HG02571 (cell line): ENCODE results near the gene LENG8.
"Not testable (repeated sequence)": the region's sequence is repeated elsewhere in the genome, so short reads cannot be mapped to it uniquely, and the experiment has no call there.

Experiments used
- ATAC-seq: cut with Tn5 transposase; IDR thresholded peaks from one replicate; pipeline ENCODE4 v1.9.1; 2021; ENCODE audit warnings: mild to moderate bottlenecking, moderate library complexity; ENCODE audit not compliant: unreplicated experiment

The LENG8 gene

DNA sequence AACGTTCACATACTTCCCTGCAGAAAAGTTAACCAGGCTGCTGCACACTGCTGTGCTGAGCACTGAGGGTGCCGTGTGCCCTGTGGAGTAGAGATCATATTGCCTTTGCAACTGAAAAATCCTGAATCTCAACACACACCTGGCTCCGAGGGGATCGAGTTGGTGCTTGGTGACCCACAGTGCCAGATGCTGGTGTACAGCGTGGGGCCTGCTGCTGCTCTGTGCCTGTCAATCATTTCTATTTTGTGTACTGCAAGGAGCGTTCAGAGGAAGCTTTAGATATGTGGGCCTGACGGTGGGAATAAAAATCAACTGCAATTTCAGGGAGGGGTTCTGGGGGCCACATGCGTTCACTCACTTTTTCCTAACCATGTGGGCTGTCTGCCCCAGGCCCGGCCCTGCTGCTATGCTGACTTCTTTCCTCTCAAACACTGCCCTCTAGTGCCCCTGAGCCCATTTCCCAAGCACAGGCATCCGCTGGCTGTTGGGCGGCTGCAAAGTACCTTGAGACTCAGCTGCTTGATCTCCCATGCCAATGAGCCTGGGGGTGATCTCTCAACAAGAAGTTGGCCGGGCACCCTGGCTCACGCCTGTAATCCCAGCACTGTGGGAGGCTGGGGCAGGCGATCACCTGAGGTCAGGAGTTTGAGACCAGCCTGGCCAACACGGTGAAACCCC is 9.7 kb upstream of the LENG8 start:
- ATAC-seq = no peak

DNA sequence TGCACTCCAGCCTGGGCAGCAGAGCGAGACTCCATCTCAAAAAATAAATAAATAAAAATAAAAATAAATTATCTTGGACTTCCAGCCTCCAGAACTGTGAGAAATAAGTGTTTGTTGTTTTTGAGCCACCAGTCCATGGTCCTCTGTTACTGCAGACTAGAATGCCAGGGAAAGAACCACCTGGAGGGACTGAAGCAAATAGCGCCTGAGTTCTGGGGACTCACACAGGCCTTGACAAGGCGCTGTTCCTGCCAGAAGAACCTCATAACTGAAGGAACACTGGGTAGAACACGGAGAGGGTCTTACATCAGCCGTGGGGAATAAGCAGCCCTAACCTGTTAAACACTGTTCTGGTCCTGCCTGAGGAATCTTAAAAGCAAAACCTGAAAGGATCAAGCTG is 8.4 kb upstream of the LENG8 start:
- ATAC-seq = no peak

DNA sequence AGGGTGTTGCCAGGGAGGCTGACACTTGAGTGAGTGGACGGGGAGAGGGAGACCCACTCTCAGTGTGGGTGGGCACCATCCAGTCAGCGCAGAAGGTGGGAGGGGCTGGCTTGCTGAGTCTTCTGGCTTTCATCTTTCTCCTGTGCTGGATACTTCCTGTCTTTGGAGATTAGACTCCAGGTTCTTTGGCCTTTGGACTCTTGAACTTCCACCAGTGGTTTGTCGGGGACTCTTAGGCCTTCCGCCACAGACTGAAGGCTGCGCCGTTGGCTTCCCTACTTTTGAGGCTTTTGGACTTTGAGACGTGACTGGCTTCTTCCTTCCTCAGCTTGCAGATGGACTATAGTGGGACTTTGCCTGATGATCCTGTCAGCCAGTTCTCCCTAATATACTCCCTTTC is 4.3 kb upstream of the LENG8 start:
- ATAC-seq = no peak

DNA sequence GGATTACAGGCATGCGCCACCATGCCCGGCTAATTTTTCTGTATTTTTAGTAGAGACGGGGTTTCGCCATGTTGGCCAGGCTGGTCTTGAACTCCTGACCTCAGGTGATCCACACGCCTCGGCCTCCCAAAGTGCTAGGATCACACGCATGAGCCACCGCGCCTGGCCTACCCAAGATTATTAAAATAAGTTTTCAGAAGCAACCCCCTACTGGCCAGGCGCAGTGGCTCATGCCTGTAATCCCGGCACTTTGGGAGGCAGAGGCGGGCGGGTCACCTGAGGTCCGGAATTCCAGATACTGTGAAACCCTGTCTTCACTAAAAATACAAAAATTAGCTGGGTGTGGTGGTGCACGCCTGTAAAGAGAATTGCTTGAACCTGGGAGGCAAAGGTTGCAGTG is 2.6 kb upstream of the LENG8 start:
- ATAC-seq = not testable (repeated sequence)

DNA sequence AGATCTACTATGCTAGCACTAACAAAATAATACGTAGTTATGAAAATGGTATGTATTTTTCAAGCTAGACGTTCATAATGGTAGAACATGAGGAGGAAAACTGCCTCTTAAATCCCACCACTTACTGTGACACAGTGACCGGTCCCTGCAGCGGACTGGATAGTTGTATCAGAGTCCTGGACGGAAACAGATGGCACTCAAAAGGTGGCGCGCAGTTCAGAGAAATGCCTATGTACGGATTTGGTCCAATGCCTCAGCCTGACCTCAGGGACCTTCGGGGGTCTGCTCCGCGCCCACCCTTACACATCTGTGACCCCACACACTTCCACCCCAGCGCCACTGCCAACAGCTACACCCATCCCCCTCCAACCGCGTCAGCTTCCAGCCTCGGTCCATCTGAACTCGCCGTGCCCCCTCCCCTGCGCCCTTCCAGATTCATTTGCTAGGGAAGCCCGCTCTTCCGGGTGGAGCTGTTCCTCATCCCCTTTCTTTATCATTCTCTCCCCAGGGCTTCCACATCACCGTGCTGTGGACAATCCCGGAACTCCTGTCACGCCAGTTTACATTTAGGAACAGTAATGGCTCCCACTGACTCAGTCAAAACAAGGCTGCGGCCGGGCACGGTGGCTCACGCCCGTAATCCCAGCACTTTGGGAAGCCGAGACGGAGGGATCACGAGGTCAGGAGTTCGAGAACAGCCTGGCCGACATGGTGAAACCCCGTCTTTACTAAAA is 792 bp upstream of the LENG8 start:
- no peak for ATAC-seq

DNA sequence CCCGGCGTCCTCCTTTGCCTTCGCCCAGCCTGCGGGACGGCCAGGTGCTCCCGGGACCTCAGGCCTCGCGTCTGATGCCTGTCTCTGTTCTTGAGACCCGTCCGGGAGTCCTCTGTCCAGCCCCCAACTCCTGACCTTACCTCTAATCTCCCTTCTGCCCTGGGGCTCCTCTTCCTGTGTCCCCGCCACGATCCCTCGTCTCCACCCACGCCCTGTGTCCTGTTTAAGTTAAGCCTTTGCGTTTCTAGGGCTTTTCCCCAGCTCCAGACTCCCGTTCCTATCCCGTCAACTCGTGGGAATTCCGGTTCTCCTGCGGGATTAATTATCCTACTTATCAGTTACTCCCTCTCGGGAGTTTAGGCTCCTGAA is 686 bp downstream of the LENG8 start:
- no peak for ATAC-seq

DNA sequence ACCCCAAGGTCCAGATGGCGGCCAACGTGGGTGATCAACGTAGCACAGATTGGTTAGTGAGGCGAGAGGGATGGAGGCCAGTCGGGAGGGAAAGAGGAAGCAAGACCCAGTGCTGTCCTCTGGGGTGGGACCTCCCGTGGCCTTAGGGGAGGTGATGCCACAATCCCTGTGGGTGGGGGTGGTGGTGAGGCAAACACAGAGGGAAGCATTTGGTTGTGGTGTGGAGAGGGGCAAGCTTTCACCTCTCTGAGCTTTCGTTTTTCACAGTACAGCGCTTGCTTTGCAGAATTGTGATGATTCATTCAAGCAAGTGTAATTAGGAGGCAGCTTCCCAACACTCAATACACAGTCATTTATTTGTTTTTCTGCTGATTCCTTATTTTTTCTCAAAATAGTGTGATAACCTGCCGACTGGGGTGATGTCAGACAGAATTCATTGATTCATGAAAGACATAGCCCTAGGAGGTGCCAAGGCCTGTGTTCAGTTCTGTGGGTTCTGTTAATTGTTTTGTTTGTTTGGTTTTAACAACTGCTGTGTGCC is 2.4 kb downstream of the LENG8 start:
- ATAC-seq = no peak

DNA sequence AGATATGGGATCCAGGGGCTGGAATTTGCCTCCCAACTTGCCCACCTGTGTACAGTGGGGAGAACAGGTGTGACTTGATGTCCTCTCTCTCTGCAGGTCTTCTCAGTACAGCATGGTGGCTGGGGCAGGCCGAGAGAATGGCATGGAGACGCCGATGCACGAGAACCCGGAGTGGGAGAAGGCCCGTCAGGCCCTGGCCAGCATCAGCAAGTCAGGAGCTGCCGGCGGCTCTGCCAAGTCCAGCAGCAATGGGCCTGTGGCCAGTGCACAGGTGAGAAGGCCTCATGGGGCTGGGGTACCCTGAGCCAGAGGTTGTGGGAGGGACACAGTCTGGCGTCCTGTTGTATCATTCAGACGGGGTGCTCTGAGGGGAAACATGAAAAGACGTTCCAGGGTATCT is 3.0 kb downstream of the LENG8 start:
- no peak for ATAC-seq

DNA sequence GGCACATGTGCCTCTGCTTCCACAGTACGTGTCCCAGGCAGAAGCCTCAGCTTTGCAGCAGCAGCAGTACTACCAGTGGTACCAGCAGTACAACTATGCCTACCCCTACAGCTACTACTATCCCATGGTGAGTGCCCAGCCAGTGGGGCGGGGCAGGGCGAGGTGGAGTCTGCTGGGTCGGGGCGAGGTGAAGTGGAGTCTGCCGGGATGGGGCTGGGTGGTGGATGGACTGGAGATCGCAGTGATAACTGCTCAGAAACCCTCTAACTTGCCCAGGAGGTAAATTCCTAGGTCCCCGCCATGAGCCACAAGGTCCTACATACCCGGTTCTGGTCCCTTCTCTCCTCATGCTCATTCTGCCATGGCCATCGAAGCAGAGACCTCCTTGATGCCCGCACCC is 3.6 kb downstream of the LENG8 start:
- ATAC-seq = no peak

DNA sequence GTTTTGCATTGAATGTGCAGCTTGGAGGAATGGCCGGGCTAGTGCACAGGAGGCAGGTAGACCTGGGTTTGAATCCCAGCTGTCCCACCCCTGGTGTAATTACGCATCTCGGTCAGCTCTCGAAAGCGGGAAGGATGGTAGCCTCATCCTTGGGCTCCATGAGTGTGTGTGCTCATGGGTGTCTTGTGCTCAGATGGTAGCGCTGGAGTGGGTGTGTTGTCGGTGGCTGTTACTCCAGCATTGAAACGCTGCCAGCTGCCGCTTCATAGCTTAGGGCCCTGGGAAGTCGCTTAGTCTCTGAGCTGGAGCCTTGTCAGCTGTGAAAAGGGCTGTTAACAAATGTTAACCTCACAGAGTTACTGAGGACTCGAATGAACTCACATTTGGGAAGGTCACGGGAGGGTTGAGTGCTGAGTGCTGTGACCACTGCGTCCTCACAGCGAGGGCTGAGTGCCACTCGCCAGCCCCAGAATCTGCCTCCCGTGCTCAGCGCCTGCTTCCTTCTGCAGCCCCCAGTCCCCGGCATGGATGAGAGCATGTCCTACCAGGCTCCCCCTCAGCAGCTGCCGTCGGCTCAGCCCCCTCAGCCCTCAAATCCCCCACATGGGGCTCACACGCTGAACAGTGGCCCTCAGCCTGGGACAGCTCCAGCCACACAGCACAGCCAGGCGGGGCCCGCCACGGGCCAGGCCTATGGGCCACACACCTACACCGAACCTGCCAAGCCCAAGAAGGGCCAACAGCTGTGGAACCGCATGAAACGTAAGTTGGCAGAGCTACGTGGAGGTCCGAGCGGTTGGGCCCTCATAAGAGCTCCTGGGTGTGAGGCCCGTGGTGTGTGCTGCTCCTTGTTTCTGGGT is 5.2 kb downstream of the LENG8 start:
- ATAC-seq = no peak

DNA sequence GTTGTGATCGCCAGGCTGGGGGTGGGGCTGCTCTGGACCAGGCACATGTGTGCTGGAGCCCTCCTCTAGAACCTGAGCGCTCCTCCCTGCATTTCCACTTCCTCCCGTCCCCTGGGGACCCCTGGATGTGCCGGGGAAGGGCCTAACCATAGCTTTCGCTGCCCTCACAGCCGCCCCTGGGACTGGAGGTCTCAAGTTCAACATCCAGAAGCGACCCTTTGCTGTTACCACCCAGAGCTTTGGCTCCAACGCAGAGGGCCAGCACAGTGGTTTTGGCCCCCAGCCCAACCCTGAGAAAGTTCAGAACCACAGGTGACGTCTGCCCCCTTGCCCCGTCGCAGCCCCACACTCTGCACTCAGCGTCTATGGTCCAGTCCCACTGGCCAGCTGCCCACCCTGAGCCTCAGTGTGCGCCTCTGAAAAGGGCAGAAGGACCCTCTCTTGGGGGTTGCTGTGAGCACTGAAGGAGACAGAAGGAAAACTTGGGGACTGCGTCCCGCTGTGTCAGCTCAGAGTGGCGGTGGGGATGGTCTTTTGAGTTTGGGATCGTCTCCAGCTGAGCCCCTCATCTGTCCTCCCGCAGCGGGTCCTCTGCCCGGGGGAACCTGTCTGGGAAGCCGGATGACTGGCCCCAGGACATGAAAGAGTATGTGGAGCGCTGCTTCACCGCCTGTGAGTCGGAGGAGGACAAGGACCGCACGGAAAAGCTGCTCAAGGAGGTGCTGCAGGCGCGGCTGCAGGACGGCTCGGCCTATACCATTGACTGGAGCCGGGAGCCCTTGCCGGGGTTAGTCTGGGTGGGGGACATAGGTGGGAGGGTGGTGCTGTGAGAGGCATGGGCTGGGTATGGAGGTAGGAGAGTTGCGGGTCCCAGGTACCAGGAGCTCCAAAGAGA is 6.0 kb downstream of the LENG8 start:
- ATAC-seq = no peak

DNA sequence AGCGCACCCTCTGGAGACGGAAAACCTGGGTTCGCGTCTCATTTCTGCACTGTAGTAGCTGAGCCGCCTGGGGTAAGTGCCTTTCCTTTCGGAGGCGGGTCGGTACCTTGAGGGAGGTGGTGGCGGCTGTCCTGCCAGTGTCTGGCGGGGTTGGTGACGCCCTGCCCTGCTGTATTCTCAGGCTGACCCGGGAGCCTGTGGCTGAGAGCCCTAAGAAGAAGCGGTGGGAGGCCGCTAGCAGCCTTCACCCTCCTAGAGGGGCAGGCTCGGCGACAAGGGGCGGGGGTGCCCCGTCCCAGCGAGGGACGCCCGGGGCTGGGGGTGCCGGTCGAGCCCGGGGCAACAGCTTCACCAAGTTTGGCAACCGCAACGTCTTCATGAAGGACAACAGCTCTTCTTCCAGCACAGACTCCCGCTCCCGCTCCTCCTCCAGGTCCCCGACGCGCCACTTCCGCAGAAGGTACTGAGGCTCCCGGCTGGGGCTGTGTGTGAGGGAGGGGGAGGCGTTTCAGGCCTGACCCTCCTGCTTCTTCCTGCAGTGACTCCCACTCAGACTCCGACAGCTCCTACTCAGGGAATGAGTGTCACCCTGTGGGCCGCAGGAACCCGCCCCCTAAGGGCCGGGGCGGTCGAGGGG is 6.9 kb downstream of the LENG8 start:
- ATAC-seq = no peak

DNA sequence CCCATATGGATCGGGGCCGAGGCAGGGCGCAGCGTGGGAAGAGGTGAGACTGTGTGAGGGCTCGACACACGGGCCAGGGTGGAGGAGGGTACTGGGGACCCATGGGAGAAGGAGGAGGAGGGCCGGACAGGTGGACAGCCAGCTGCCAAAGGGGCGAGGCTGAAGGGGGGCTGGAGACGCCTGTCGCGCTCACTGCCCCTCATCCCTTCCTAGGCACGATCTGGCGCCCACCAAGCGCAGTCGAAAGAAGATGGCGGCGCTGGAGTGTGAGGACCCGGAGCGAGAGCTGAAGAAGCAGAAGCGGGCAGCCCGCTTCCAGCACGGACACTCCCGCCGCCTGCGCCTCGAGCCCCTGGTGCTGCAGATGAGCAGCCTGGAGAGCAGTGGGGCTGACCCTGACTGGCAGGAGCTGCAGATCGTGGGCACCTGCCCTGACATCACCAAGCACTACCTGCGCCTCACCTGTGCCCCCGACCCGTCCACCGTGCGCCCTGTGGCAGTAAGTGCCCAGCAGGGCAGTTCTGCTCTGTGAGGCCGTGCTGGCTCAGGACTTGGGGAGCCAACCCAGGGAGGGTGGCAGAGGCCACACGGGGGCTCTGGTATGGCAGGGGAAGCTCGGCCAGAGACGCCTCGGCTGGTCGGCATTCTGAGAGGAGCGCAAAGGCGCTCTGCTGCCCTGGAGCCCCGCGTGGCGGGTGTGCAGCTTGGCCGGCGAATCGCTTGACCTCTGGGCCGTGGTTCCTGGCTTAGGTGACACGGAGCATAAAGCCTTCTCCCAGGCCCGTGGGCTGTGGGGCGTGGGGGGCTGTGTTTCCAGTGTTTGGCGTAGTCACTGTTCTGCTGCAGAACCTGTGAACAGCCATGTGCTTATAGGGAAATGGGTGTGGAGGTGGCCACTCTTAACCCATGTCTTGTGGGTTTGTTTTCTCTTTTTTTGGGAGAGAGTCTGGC is 7.7 kb downstream of the LENG8 start:
- no peak for ATAC-seq

DNA sequence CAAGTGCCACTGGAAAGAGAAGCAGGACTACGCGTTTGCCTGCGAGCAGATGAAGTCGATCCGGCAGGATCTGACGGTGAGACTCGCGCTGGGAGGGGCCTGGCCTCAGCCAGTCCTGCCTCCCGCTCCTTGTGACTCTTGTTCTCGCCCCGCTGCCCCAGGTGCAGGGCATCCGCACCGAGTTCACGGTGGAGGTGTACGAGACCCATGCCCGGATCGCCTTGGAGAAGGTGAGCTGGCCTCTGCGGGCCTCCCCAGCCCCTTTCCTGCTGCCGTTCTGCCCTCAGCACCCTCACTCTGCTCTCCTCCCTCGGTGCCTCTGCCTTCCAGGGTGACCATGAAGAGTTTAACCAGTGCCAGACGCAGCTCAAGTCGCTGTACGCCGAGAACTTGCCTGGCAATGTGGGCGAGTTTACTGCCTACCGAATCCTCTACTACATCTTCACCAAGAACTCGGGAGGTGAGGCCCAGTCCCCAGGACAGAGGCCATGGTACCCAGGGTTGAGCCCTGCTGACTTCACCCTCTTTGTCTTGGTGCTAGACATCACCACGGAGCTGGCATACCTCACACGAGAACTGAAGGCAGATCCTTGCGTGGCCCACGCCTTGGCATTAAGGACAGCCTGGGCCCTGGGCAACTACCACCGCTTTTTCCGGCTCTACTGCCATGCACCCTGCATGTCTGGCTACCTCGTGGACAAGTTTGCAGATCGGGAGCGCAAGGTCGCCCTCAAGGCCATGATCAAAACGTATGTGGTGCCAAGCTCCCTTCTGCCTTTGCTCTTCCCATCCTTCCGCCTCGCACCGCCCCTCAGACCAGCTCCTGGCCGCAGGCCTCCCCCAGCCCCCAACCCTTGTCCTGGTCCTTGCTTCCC is 9.0 kb downstream of the LENG8 start:
- no peak for ATAC-seq

DNA sequence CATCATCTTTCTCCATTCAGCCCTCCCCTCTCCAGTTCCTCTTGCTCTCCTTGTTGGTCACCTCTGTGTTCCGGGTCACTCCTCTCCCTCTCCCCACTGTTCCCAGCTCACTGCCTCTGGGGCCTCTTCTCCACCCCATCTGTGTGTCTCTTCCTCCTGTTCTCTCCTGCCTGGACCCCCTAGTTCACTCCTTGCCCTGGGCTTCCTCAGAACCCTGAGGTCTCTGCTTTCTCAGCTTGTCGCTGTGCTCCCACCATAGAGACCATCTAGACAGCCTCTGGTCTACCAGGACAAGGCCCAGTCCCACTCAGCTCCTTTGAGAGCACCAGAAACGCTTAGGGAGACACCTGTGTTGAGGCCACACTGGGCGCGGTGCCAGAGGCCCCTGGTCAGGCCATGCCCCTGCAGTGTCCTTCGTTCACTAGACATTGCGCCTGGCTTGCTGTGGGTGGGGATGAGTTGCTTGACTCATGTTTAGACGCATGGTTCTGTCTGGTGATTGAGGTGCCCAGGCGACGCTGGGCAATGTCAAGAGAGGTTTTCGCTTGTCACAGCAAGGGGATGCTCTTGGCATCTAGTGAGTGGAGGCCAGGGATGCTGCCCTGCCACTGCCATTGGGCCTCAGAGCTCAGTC is 9.8 kb downstream of the LENG8 start:
- ATAC-seq = no peak

DNA sequence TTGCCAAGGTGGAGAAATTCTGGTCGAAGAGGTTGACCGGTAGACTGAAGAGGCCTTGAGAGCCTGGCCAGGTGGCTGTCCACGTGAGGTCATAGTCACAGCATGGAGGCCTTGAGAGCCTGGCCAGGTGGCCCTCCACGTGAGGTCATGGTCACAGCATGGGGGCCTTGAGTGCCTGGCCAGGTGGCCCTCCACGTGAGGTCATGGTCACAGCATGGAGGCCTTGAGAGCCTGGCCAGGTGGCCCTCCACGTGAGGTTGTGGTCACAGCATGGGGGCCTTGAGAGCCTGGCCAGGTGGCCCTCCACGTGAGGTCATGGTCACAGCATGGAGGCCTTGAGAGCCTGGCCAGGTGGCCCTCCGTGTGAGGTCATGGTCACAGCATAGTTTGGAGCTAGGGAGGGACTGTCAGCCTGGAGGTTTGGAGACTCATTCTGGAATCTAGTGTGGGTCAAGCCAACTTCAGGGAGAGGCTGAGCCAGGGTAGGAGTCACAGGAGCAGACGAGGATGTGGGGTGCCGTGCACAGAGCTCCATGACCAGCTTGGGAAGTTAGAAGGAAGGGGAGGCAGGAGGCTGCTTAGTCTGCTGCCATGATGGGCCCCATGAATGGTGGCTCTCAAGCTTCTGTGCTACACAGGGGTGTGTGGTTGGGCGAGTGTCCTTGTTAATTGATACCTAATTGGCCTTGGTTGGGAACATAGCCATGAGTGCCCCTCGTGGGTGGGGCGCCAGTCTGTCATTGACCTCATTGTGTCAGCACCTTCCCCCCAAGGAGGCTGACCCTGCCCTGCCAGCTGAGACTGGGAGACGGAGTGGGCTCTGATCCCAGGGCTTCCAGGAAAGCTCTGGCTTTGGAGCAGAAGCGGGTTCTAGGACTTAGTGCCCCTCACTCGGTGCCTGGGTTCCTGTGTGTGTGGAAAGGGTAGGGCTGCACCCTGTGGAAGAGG is 10.6 kb downstream of the LENG8 start:
- no peak for ATAC-seq
